Pons (tissue), 1 donor: ENCODE measurements around the gene ERICH4.

Experiments
- DNase-seq: peaks from one replicate; pipeline ENCODE4 v3.0.0-alpha.2; 2016; ENCODE audit warnings: low spot score

The ERICH4 gene

GRCh38 chr19:41414461-41414860 lies 28.5 kb upstream of the ERICH4 start:
- no peak for DNase-seq

- no peak for DNase-seq
These were observed 27.8 kb upstream of the ERICH4 start for GRCh38 chr19:41415154-41415571.

GRCh38 chr19:41416194-41416674 lies 26.7 kb upstream of the ERICH4 start:
- no peak for DNase-seq

GRCh38 chr19:41420101-41420880 lies 22.7 kb upstream of the ERICH4 start:
- DNase-seq, result peak; percentile 71

- no peak for DNase-seq
These were observed 21.6 kb upstream of the ERICH4 start for GRCh38 chr19:41421314-41421713.

- DNase-seq, result no peak
These were observed 21.0 kb upstream of the ERICH4 start for GRCh38 chr19:41421973-41422372.

GRCh38 chr19:41422456-41422855 lies 20.5 kb upstream of the ERICH4 start:
- DNase-seq, result no peak

- DNase-seq, result no peak
These were observed 20.0 kb upstream of the ERICH4 start for GRCh38 chr19:41422955-41423354.

- DNase-seq, result no peak
These were observed 18.4 kb upstream of the ERICH4 start for GRCh38 chr19:41424335-41425173.

GRCh38 chr19:41425174-41426115 lies 17.5 kb upstream of the ERICH4 start:
- no peak for DNase-seq

- DNase-seq, result no peak
These were observed 16.7 kb upstream of the ERICH4 start for GRCh38 chr19:41426116-41426841.

- DNase-seq, result no peak
These were observed 15.9 kb upstream of the ERICH4 start, which contains the start of gene B3GNT8 for GRCh38 chr19:41426952-41427646. B3GNT8 (minus strand) TSS chr19:41427374; CDS start chr19:41426778, 596 bp downstream.

GRCh38 chr19:41427647-41428480 lies 15.1 kb upstream of the ERICH4 start:
- no peak for DNase-seq

- no peak for DNase-seq
These were observed 14.5 kb upstream of the ERICH4 start for GRCh38 chr19:41428481-41428859.

GRCh38 chr19:41430922-41431321 lies 12.0 kb upstream of the ERICH4 start:
- no peak for DNase-seq

- no peak for DNase-seq
These were observed 11.2 kb upstream of the ERICH4 start for GRCh38 chr19:41431426-41432386.

GRCh38 chr19:41433171-41433570 lies 9.8 kb upstream of the ERICH4 start:
- no peak for DNase-seq

GRCh38 chr19:41434450-41434849 lies 8.5 kb upstream of the ERICH4 start:
- no peak for DNase-seq
